GM21515 (cell line): Measurements from ENCODE around the gene CORO6.
A peak's percentile ranks its signal among the peaks of the same experiment; 100 is the strongest.

Source experiments
- ATAC-seq: cut with Tn5 transposase; IDR thresholded peaks from one replicate; pipeline ENCODE4 v1.9.1; 2021; ENCODE audit not compliant: unreplicated experiment

The CORO6 gene

DNA sequence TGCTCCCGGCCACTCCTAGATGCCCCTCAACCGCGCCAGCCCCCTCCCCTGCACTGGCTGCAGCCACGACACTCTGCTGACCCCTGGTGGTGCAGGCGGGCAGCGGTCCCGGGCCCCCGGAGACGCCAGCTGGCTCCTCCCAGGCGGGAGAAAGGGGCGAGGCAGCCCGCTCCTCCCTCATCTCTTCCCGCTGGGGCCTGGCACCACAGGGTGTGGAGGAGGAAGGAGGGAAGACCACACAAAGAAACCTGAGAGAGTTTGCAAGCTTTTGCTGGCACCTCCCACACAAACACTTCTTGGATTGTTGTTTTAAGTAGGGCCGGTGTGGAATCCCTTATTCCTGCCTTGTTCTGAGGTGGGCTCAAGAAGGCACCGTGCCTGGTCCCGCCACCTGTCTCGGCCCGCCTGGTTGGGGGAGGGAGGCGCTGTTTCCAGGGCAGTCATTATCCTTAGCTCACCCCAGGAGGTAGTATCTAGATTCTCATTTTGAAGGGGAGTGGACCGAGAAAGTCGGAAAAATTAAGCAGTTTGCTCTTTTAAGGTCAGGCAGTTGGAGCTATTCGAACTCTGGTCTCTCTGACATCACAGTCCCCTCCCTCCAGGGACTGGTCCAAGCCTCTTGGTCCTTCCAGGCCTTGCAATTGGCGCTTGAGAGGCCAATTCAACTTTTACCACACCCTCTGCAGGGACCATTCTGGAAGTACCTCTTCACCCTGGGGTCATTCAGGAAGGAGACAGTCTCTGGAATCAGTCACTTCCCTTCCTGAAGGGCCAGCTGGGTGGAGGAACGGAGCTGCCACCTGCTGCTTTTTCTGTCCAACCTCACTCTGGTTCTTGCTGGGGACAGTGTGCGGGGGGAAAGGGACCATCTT lies 30.7 kb downstream of the CORO6 start:
- no peak for ATAC-seq

DNA sequence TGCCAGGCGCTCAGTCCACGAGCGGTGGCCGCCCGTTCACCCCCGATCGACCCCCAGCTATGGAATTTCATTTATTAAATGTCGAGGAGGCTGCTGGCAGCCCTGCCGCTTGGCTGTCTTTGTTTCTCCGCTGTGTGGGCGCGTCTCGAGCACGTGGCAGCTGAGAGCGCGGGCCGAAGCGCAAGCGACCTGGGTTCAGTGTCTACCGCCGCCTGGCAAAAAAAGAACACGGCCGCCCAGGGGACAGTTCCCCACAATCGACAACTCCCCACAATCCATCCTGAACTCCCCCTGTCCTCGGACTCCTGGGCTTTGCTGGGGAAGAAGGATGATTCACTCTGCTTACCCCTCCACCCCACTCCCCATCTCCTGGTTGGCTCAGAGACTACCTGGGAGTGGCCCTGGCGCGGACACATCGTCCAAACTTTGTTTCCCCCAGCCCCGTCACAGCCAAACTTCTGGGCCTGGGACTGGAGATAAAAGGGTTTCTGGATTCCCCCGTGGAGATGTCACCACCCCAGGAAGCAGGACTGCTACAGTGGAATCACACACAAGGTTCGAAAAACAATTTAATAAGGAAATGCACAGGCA lies 31.5 kb downstream of the CORO6 start:
- no peak for ATAC-seq

DNA sequence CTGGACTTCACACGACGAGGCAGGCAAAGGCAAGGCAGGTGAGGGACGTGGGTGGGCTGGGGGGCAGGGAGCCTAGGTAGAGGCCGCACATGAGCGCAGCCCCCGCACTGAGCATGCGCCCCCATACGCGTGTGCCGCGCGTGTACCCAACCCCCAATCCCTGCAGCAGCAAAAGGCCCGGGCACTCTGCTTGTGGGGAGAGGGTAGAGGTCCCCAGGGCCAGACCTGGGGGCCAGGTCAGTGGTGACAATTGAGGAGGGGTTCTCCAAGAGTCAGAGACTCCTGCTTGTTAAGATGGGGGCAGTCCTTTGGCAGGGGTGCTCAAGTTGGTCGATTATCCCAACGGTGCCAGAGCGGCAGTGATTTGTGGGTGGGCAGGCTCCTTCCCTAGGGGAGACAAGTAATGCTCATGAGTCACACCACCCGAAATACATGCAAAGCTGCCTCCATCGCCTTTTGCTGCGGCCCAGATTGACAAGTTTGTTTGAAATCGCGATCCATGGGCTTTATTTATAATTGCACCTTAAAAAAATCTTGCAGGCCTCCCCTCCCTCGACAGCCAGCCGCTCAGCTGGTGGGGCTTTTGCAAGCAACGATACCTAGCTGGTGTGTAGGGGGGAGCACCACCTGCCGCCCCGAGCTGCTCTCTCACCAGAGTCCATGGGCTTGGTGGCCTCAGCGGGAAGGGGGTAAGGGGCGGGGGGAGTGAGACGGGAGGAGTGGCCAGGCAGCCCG lies 32.1 kb downstream of the CORO6 start:
- no peak for ATAC-seq

DNA sequence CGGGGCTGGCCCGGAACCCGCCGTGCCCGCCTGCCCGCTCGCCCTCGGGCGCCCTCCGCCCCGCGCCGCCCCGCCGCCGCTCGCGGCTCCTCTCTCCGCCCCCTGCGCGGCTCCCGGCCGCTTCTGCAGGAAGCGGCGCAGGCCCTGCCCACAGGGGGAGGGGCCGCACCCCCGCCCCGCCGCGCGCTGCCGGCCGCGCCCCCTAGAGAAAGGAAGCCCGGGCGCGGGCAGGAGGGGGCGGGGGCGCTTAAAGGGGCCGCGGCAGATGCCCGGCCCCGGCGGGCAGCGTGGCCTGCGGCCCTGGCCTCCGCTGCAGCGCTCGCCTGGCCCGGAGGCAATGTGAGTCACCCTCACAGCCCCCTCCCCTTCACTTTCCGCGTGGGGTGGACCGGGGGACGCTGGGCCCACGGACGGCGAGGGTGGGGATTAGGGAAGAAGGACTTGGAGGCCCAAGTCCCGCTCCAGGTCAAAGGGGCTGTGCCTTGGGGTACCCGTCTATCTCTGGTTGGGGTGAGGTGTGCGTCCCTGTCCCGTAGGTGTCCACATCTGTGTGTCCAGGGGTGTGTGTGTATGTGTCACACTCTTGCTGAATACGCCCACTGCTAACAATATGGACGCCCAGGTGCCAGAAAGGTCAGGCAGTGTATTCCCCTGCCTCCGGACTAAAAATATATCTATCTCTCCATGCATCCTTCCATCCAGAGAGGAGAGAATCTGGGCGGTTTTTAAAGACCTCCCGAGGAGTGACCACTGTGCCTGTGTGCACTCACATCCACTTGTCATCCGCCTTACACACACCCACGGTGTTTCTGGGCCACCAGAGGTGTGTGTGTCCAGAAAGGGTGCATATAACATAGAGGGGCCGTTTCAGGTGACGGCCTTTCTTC lies 32.9 kb downstream of the CORO6 start, which contains the start of gene GIT1:
Gene GIT1, minus strand, starts transcription at position 125 of the 887 bp plus-strand sequence. CDS start 270 bp downstream, outside the sequence.
- peak; percentile 47 for ATAC-seq

DNA sequence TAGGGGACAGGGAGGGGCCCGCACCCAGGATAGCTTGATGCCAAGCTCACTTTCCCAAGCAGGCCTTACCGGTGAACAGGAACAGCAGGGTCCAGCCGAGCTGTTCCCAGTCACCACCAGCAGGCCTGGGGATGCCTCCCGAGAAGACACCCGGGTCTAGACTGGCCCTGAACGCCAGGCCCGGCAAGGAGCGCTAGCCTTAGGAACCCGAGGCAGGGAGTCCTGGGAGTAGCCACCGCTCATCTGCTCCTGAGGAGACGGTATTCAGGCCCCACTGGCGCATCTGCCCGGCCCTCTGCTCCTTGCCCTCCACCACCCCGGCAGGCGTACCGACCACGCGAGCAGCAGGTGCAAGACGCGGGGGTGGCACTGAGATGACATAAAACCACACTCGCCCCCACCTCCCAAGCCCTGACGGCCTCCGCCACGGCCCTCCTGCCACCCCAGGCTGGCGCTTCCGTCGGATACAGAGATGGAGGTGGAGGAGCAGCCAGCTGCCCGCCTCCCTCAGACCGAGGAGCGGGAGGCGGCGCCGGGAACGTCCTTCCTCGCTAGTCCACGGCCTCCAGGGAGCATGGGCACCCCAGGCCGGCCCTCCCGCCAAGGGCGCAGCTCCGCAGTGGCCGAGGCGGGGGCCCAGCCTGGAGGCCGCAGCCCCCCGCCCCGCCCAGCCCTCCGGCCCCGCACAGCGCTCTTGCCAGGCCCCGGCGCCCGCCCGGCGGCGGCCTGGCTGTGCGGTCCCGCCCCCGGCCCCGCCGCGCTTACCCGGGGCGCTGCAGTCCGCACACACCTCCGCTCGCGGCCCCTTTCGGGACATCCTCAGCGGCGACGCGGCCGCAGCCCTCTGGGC lies 33.9 kb downstream of the CORO6 start:
- peak; percentile 2 for ATAC-seq

DNA sequence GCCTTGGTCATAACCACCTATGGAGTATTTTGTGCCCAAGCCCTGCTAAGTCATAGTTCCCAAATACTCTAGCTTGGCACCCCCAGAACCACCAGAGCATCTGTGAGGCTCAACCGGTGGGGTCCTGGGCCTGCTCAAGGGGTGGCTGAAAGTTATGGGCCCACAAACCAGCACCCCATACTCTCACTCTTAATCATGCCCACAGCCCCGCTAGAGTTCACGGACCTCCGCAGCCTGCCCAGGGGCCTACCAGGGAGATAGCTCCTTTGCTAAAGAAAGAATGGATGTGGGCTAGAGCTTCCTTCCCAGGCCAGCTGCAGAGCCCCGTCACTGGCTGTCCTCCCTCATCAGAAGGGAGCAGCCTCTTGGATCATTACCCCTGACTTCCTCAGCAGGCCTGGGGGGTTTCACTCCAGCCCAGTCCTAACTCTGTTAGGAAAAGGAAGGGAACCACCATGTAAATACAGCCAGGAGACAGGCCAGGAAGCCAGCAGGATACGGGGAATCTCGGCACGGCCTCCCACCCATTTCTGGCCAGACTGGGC lies 34.6 kb downstream of the CORO6 start:
- no peak for ATAC-seq

DNA sequence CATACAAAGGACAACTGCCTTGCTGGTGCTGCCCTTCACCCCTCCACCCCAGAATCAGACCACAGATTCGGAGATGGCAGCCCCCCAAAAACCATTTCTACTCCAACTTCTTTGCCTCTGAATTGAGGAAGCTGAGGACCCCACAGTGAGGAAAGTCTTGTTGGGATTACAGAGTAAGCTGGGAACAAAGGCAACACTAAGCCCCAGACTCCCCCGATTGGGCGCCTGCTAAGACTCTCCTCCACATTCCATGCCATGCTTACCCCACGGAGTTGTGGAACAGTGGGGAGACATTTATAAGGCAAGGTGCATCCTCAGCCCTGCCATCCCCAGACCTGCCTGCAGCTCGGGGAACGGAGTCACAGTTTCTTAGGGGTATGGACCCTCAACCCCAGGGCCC lies 35.1 kb downstream of the CORO6 start:
- no peak for ATAC-seq

DNA sequence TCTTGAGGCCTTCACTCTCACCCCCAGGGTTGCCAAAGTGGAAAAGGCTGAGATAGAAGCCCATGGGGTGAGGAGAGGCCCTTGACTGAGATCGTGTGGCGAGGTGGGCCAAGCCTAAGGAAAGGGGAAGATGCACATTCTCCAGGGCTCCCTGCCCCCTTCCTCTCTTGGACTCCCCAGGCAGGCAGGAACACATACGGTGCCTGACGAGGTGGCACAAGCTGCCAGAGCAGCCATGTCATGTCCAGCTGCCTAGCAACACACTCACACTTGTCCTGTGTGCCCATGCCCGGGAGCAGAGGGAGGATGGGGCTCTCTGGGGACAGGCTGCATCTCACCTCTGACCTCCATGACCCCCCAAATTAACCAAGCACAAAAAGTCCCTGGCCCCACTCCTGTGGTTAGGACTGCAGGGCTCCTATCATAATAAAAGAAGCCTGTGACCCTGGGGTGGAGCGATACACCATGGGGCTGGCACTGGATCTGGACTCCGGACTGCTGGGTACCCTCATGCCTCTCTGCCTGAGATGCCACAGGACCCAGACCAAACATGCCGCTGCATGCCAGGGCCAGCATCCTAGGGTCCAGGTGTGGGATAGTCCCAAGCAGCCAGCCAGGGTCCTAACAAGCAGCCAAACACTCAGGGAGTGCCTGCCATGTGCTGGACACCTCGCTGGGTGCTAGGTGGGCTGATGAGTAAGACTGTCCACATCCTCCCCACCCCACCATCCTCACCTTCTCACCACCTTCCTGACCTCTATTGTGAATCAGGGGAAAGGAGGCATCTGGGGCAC lies 35.8 kb downstream of the CORO6 start:
- ATAC-seq = no peak

DNA sequence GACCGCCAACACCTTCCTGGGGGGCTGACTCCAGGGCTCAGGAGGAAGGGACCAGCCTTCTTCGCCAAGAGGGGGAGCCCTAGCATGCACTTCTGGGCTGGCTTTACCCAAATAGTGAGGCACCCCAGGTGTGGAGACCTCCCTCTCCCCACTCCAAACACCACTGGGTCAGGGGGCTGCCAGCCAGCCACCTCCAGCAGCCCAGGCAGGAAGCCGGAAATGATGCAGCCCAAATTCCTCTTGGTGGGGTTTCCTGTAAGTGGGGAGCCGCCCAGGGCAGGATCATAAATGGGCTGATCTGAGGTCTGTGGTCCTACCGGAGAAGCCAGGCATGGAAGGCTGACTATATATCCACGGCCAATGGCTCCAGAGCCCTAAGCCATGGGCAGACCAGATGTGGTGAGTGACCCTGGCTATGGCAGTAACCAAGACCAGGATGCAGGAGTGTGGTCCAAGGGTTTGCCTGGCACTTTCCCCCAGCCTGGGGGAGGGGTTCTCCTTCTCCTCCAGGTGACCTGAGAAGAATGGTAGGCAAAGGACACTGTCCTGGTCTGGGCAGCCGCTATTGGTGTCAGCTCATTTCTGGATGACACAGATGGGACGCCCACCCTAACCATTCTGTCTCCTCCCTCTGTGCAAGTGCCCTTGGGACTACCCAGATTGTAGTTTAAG lies 37.5 kb downstream of the CORO6 start:
- no peak for ATAC-seq

DNA sequence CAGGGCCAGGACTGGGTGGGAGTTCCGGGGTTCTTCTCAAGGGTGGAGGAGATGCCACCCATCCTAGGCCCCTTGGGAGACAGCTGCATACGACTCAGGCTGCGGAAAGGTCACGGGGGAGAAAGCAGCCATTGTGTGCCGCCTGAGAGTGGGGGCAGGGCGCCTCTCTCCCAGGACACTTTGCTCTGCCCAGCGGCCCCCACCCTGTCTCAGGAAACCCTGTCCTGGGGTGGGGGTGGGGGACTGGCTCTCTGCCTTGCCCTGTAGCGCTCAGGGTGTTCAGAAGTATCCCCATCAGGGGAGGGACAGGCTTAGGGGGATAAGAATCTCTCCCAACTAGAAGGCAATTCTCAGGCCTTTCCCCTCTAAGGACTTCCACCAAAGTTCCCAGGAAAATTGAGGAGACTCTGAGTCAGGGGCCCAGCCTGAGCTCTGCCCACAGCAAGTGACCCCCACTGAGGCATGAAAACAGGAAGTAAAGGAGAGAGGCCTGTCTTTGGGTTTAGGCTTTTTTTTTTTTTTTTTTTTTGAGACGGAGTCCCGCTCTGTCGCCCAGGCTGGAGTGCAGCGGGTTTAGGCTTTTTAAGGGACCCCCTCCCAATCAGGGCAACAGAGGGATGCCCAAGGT lies 38.1 kb downstream of the CORO6 start:
- no peak for ATAC-seq

DNA sequence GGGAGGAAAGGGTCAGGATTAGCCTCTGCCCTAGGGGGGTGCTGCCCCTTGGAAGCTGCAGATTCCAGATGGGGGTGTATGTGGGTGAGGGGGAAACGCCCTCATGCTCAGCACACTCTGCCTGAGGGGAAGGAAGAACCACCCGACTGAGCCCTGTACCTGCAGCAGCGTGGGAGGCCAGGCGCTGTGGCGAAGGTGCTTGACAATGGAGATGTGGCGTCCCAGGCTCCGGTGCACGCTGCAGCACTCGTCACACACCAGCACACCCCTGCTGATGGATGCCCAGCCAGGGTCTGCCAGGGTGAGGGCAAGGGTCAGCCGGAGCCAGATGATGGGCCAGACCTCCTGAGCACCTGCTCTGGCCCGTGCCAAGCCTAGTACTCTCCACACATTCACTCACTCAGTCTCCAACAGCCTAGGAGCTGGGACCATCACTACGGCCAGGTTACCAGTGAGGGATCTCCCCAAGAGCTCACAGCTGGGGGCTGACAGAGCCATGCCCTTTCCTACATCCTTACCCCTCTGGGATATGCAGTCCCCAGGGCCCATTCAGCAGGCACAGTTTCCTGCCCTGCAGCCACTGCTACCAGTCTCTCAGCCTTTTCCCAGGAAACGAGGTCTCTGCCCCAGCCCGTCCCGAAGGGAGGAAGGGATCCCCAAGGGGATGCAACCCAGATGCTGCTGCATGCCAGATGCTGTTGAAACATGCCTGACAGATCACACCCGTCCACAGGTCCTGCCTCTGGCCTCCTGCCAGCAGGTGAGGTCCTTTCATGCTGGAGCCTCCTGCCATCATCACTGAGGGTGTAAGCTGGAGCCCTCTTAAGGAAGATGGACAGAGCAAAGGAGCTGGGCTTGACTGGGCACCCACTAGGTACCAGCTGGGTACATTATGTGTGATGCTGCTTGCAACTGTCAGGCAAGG lies 39.1 kb downstream of the CORO6 start:
- ATAC-seq = no peak

DNA sequence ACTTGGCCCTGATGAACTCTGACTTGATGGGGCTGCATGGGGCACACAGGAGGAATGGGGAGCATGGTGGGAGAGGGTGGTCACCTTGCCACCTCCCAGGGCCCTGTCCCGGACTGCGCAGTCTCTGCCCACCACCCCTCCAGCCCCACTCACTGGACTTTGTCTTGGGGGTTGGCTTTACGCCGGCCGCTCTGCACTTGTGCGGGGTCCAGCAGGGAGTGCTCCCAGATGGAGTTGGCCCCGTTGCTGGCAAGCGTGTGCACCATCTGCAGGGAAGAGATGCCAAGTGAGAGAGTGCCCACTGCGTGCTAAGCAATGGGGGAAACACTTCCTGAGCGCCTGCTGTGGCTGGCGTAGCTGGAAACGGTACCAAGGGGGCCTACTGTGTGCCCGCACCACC lies 39.9 kb downstream of the CORO6 start:
- ATAC-seq = no peak

DNA sequence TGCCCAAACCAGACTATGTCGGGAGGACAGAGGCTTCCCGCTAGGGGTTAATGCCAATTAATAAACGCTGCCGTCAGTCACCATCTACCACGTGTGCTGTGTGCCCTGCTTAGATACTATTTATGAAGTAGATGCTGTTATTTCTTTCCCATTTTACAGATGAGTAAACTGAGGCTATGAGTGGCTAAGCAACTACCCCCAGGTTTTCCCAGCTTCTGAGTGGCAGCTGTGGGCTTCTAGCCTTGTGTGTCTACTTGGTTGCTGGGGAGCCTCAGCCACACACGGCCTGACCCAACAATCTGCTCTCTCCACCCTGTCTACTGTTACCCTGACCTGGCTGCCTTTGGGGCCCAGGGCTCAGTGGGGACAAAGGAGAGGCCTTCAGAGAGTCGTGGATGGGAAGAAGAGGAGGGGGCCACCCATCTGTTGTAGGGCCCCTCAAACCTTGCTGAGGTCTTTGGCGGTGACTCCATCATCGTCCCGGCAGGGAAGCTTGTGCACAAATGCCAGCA lies 40.4 kb downstream of the CORO6 start:
- ATAC-seq = no peak

DNA sequence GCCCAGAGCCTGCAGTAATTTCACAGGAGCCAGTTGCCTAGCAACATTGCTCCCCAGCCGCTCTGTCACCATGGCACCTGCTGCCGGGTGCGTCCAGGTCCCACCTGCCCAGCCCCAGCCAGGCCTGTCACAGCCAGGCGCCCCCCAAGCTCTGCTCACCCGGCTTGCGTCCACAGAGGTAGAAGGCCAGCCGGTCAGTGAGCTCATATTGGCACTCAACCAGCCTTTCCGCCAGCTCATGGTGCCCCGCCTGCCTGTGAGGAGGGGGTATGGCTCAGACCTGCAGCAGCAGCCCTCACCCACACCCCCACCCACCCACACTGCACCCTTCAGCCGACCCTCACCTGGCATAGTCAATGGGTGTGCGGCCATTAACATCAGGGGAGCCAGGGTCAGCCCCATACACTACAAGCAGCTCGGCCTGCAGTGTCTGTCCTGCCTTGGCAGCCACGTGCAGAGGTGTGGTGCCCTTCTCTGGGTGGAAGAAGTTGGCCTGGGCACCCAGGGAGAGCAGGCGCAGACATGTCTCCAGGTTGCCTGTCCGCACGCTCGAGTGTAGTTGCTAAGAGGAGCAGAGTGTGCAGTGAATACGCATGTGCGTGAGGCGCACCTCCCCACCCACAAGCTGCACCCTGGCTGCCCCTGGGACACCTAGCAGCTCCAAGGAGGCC lies 41.0 kb downstream of the CORO6 start:
- ATAC-seq = no peak

DNA sequence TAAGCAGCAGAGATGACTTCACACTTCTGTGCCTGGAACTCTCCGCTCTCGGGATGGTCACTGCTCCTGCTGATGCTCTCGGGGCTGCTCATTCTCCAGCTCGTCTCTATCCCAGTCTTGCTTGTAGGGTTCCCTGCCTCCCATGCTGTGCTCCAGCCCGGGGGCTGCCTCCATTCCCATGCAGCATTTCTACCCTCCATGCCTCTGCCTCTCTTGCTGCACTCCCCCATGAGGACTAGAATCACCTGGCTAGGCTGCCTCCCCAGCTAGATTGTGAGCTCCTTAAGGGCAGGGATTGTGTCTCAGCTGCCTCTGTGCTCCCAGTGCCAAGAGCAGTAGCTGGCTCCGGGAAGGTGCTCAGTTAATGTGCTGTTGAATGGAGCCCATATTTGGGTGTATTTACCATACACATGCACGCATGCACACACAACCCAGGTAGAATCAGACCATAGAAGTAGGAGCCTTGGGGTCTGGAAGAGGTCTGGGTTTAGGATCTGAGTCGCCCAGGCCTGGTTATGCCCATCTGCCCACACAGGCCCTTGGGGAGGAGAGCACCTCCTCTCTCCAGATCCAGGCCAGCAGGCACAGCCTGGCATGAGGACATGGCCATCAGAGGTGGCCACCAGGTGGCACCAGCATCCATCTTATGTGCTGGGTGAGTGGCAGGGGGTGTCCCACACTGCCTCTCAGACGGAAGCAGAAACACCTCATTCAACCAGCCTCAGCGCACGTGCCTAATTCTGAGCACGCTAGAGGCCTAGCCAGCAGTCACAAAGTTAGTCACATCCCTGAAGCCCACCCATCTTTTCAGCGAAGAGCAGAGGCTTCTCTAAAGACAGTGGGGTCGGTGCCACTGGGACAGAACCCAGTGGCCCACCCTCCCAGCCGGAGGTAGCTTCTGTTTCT lies 42.6 kb downstream of the CORO6 start:
- no peak for ATAC-seq
